Naive thymus-derived CD8-positive, alpha-beta T cell (primary cell): ENCODE results near the gene TNMD. TPM values are rescaled to one million over a fixed set of nuclear protein-coding genes. Genes with fewer than 3 reads are reported as not detected.
"Not testable (repeated sequence)": the region's sequence is repeated elsewhere in the genome, so short reads cannot be mapped to it uniquely, and the experiment has no call there.

ENCODE experiments used
- ATAC-seq, 2 donors: fragments of 150-1000 bp; cut with Tn5 transposase in 1 of 2; sonication (Bioruptor Pico), chemical (Tn5 transposase) in 1 of 2; 1 replicate in 1 of 2; 2 replicates in 1 of 2; pipeline ENCODE4 v1.10.0; 2021; ENCODE audit warnings: mild to moderate bottlenecking in 2 of 2, moderate library complexity in 2 of 2
- POLR2A ChIA-PET: fragments of 350-600 bp; sonication (Branson Sonifier 250); formaldehyde crosslinking; loops from one replicate; lab custom pipeline; 2021; ENCODE audit warnings: antibody characterized with exemption; lab: Charles Lee
- DNase-seq, 10 donors: peaks; one replicate each; pipeline versions ENCODE4 v3.0.0 to v3.0.0-alpha.2; 2020 to 2022
- H3K27ac Mint-ChIP-seq, 10 donors: one replicate each; pipeline ENCODE4 v1.8.0; 2020 to 2022; ENCODE audit warnings: mild to moderate bottlenecking in 10 of 10, mixed read lengths in 10 of 10, moderate library complexity in 4 of 10, inconsistent platforms in 1 of 10
- H3K27me3 Mint-ChIP-seq, 5 donors: one replicate each; pipeline ENCODE4 v1.8.0; 2021 to 2022; ENCODE audit warnings: mixed read lengths in 5 of 5
- H3K36me3 Mint-ChIP-seq, 3 donors: one replicate each; pipeline ENCODE4 v1.8.0; 2020 to 2022; ENCODE audit warnings: mixed read lengths in 3 of 3, mild to moderate bottlenecking in 2 of 3, inconsistent platforms in 1 of 3
- H3K4me1 Mint-ChIP-seq, 4 donors: one replicate each; pipeline ENCODE4 v1.8.0; 2021 to 2022; ENCODE audit warnings: mixed read lengths in 4 of 4
- H3K4me3 Mint-ChIP-seq, 10 donors: one replicate each; pipeline ENCODE4 v1.8.0; 2020 to 2022; ENCODE audit warnings: mild to moderate bottlenecking in 10 of 10, mixed read lengths in 10 of 10, moderate library complexity in 6 of 10, inconsistent platforms in 1 of 10
- H3K9me3 Mint-ChIP-seq, 9 donors: one replicate each; pipeline ENCODE4 v1.8.0; 2020 to 2022; ENCODE audit warnings: mixed read lengths in 9 of 9, mild to moderate bottlenecking in 3 of 9, inconsistent platforms in 1 of 9, moderate library complexity in 1 of 9
- polyA plus RNA-seq, 3 donors: library from polyadenylated mRNA; unstranded; fragments of 300-500 nt; fragmentation: Illumina TruSeq; gene quantifications; one replicate each; pipeline ENCODE4 v1.2.3, GENCODE V29; 2021
- total RNA-seq, 8 experiments: library from RNA in 2 of 8; stranded (reverse) in 2 of 8; gene quantifications; one replicate each; pipeline ENCODE4 v1.2.3 and lab custom pipeline; 2021 to 2026

The TNMD gene
- total RNA-seq (not detected), polyA plus RNA-seq (not detected), total RNA-seq (lab: John Stamatoyannopoulos, UW) (0 reads per million in 6 experiments)

GRCh38 chrX:100584611-100585010 is at the start of gene TNMD:
Gene TNMD, plus strand, starts transcription at chrX:100584936. Its CDS starts 83 bp downstream, at chrX:100585019.
- POLR2A ChIA-PET = no interaction called here
- H3K36me3 Mint-ChIP-seq = no peaks in the 10 kb centered on the region
- H3K4me1 Mint-ChIP-seq = no peaks in the 10 kb centered on the region
- no peaks in the 10 kb centered on the region for H3K9me3 Mint-ChIP-seq
- H3K27ac Mint-ChIP-seq = no peak within 1 kb of the TSS
- H3K4me3 Mint-ChIP-seq = no peak within 1 kb of the TSS
- ATAC-seq = no peak
- DNase-seq = no peak
- H3K27me3 Mint-ChIP-seq = peaks cover 3 to 34% (median 19%) of the 10 kb centered on the region in 5 donors

DNA sequence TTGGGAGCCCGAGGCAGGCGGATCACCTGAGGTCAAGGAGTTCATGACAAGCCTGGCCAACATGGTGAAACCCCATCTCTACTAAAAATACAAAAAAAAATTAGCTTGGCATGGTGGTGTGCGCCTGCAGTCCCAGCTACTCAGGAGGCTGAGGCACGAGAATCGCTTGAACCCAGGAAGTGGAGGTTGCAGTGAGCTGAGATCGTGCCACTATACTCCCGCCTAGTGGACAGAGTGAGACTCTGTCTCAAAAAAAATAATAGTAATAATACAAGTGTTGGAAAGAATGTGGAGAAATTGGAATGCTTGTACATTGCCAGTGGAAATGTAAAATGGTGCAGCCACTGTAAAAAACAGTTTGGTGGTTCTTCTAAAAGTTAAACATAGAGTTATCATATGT is 19.2 kb upstream of the TNMD start:
- DNase-seq, POLR2A ChIA-PET, ATAC-seq, H3K9me3 Mint-ChIP-seq, H3K27ac Mint-ChIP-seq, H3K27me3 Mint-ChIP-seq, H3K36me3 Mint-ChIP-seq, H3K4me3 Mint-ChIP-seq, H3K4me1 Mint-ChIP-seq: not testable (repeated sequence)

DNA sequence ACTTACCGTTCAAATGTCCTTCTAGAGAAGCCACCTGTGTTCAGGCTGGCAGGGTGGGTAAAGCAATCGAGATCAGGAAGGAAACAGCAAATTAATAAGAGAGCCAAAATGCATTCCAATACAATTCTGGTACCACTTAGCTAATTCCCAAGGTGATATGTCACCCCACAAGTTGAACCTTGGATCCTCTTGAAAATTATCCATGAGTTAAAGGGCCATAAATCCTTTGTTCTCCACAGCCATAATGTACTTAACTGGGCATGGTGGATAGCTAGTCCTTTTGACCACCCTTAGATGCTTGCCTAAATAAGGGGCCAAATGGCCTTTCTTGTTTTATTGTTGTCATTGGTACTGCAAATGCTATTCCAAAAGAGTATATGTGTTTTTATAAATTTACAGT is 2.0 kb downstream of the TNMD start:
- Mint-ChIP-seq H3K27ac (no peak overlapping the region), H3K27me3 (peaks cover 3 to 24% (median 11%) of the 10 kb centered on the region in 5 donors), H3K9me3 (no peaks in the 10 kb centered on the region), H3K4me1 (no peaks in the 10 kb centered on the region), H3K36me3 (no peaks in the 10 kb centered on the region), H3K4me3 (no peak overlapping the region)
- POLR2A ChIA-PET = no interaction called here
- no peak for ATAC-seq
- DNase-seq = no peak

DNA sequence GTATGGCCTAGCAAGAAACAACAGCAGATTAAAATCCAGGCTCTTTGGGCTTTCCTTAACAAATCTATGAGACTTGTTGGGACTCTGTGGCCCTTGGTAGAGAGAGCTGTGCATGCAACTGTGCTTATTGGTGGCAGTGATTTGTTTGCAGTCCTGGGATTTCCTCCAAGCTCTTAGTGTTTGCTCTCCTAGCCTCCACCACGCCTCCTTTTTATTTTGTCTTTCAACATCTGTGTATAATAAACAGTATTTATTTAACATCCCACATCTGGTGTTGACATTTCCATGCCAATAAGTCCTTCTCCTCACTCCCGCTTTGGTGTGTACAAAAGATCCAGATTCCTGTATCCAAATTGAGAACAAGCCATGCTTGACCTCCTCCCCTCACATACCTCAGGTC is 3.1 kb downstream of the TNMD start:
- H3K9me3 Mint-ChIP-seq = no peaks in the 10 kb centered on the region
- no peaks in the 10 kb centered on the region for H3K36me3 Mint-ChIP-seq
- ATAC-seq = no peak
- H3K4me3 Mint-ChIP-seq = no peak overlapping the region
- DNase-seq = no peak
- no peak overlapping the region for H3K27ac Mint-ChIP-seq
- no peaks in the 10 kb centered on the region for H3K4me1 Mint-ChIP-seq
- POLR2A ChIA-PET = no interaction called here
- peaks cover 3 to 18% (median 4%) of the 10 kb centered on the region in 5 donors for H3K27me3 Mint-ChIP-seq

- DNase-seq = no peak
- ATAC-seq = no peak
- POLR2A ChIA-PET = no interaction called here
- Mint-ChIP-seq H3K27ac (no peak overlapping the region), H3K27me3 (peaks cover 2 to 12% (median 5%) of the 10 kb centered on the region in 5 donors), H3K4me1 (no peaks in the 10 kb centered on the region), H3K9me3 (no peaks in the 10 kb centered on the region), H3K4me3 (no peak overlapping the region), H3K36me3 (no peaks in the 10 kb centered on the region)
Observed at GRCh38 chrX:100591256-100592051, 6.7 kb downstream of the TNMD start.

GRCh38 chrX:100593126-100593525 is 8.4 kb downstream of the TNMD start:
- no peak overlapping the region for H3K27ac Mint-ChIP-seq
- H3K36me3 Mint-ChIP-seq = no peaks in the 10 kb centered on the region
- no peak overlapping the region for H3K4me3 Mint-ChIP-seq
- no peak for ATAC-seq
- POLR2A ChIA-PET = no interaction called here
- peaks cover under 1 to 12% (median 4%) of the 10 kb centered on the region in 5 donors for H3K27me3 Mint-ChIP-seq
- H3K4me1 Mint-ChIP-seq = no peaks in the 10 kb centered on the region
- DNase-seq = no peak
- no peaks in the 10 kb centered on the region for H3K9me3 Mint-ChIP-seq

- ATAC-seq (no peak), DNase-seq (no peak)
- Mint-ChIP-seq H3K9me3 (no peaks in the 10 kb centered on the region), H3K4me1 (no peaks in the 10 kb centered on the region), H3K27ac (no peak overlapping the region), H3K36me3 (no peaks in the 10 kb centered on the region), H3K27me3 (peaks cover 0 to 12% (median 3%) of the 10 kb centered on the region in 5 donors), H3K4me3 (no peak overlapping the region)
- POLR2A ChIA-PET = no interaction called here
Observed at GRCh38 chrX:100593581-100593980, 8.8 kb downstream of the TNMD start.

- ATAC-seq = no peak
- Mint-ChIP-seq H3K36me3 (no peaks in the 10 kb centered on the region), H3K27ac (no peak overlapping the region), H3K27me3 (peaks cover 0 to 12% (median 2%) of the 10 kb centered on the region in 5 donors), H3K4me1 (peaks cover 0 to 3% (median 0%) of the 10 kb centered on the region in 4 donors), H3K9me3 (no peaks in the 10 kb centered on the region), H3K4me3 (no peak overlapping the region)
- POLR2A ChIA-PET = no interaction called here
- no peak for DNase-seq
Observed at GRCh38 chrX:100596601-100597000, 11.9 kb downstream of the TNMD start.

GRCh38 chrX:100599456-100599855 is 14.7 kb downstream of the TNMD start:
- Mint-ChIP-seq H3K4me3 (peak overlapping the region in 1 of 10 donors; percentile 29), H3K36me3 (no peaks in the 10 kb centered on the region), H3K4me1 (peaks cover 0 to 3% (median 0%) of the 10 kb centered on the region in 4 donors), H3K27me3 (peaks cover 2 to 12% (median 4%) of the 10 kb centered on the region in 5 donors), H3K27ac (no peak overlapping the region), H3K9me3 (no peaks in the 10 kb centered on the region)
- DNase-seq (no peak), ATAC-seq (no peak)
- POLR2A ChIA-PET = no interaction called here

GRCh38 chrX:100600340-100600739 is 15.6 kb downstream of the TNMD start:
- Mint-ChIP-seq H3K4me1 (peaks cover 0 to 3% (median 0%) of the 10 kb centered on the region in 4 donors), H3K9me3 (no peaks in the 10 kb centered on the region), H3K4me3 (no peak overlapping the region), H3K27ac (no peak overlapping the region), H3K36me3 (no peaks in the 10 kb centered on the region), H3K27me3 (peaks cover 2 to 9% (median 2%) of the 10 kb centered on the region in 5 donors)
- no peak for ATAC-seq
- DNase-seq = no peak
- POLR2A ChIA-PET = no interaction called here

GRCh38 chrX:100600758-100601157 is 16.0 kb downstream of the TNMD start:
- Mint-ChIP-seq H3K27me3 (peaks cover 1 to 6% (median 2%) of the 10 kb centered on the region in 5 donors), H3K36me3 (no peaks in the 10 kb centered on the region), H3K4me3 (no peak overlapping the region), H3K27ac (no peak overlapping the region), H3K4me1 (peaks cover 0 to 3% (median 0%) of the 10 kb centered on the region in 4 donors), H3K9me3 (no peaks in the 10 kb centered on the region)
- no peak for DNase-seq
- ATAC-seq = no peak
- POLR2A ChIA-PET = no interaction called here

- Mint-ChIP-seq H3K4me1 (peaks cover 0 to 8% (median 4%) of the 10 kb centered on the region in 4 donors), H3K27me3 (peaks cover 2 to 8% (median 7%) of the 10 kb centered on the region in 5 donors), H3K27ac (no peak overlapping the region), H3K9me3 (no peaks in the 10 kb centered on the region), H3K36me3 (no peaks in the 10 kb centered on the region), H3K4me3 (no peak overlapping the region)
- DNase-seq (no peak), ATAC-seq (no peak)
- POLR2A ChIA-PET = no interaction called here
Observed at GRCh38 chrX:100606753-100607152, 22.0 kb downstream of the TNMD start.

DNA sequence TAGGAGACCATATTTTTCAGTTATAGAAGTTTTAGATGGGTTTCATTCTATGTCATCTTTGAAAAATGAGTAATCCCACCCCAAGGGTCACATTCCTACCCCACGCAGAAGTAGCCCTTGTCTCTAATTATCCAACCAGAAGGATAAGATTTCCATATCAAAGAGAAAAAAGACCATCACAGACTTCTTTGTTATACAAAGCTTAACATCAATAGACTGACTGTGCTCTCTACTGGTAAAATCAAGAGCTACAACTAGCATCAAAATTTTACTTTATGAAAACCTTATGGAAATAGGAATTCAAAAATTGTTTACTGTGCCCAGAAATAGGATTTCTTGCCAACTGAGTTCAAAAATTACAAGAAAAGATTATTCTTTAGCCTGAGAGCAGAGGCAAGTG is 24.9 kb downstream of the TNMD start:
- ATAC-seq (no peak), DNase-seq (no peak)
- Mint-ChIP-seq H3K27me3 (peaks cover 0 to 19% (median 10%) of the 10 kb centered on the region in 5 donors), H3K4me3 (no peak overlapping the region), H3K4me1 (peaks cover 0 to 8% (median 4%) of the 10 kb centered on the region in 4 donors), H3K36me3 (no peaks in the 10 kb centered on the region), H3K9me3 (no peaks in the 10 kb centered on the region), H3K27ac (no peak overlapping the region)
- POLR2A ChIA-PET = no interaction called here
